NT2/D1 (cell line): ENCODE results near the gene MGAT5.

Source experiments
- SUZ12 ChIP-seq: IDR thresholded peaks from 2 replicates; pipeline ENCODE4 v1.6.1; 2011; ENCODE audit not compliant: insufficient read length, insufficient read depth; ENCODE audit errors: extremely low read depth
- YY1 ChIP-seq: IDR thresholded peaks from 2 replicates; pipeline ENCODE4 v1.6.1; 2011; ENCODE audit not compliant: insufficient read length, insufficient read depth
- ZNF274 ChIP-seq: IDR thresholded peaks from 2 replicates; pipeline ENCODE4 v1.6.1; 2011; ENCODE audit warnings: mild to moderate bottlenecking, low read depth, low read length

DNA sequence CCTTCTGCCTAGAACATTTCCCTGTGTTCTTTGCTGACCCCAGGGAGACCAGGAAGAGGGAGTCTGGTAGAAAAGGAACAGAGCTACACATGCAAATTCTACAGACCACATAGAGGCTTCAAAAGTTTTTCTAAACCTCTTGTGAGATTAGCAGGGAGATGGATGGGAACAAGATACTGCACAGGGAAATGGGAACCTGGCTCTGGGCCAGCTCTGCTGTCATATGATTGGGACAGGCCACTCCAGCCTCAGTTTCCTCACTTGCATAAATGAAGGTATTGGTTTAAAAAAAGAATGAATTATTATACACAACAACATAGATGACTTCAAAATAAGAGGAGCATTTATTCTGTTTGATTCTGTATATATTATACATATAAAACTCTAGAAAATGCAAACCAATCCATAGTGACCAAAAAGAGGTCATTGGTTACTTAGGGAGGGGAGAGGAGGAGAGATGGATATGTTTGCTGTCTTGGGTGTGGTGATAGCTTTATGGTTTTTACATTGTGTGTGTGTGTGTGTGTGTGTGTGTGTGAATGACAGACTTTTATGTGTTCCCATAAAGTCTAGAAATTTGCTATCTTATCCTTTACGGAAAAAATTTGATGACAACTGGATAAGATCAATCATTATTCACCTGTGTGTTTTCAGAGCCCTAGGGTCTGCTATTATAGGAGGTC, 115.5 kb downstream of the MGAT5 start:
- TF ChIP-seq SUZ12 = no peak
- no peak for TF ChIP-seq ZNF274
- TF ChIP-seq YY1 = no peak
